WI38 (cell line): ENCODE measurements around the gene ZBTB46.

Experiments
- H3K4me3 ChIP-seq: 2 replicates; pipeline ENCODE4 v1.5.1; 2011; ENCODE audit warnings: low read depth, mild to moderate bottlenecking, control low read depth, low read length
- TF ChIP-seq, protein P1 (sequence below): IDR thresholded peaks from 2 replicates; pipeline ENCODE4 v1.5.1; 2012; ENCODE audit warnings: low read depth, mild to moderate bottlenecking, control low read depth, low read length

ZBTB46 gene

DNA sequence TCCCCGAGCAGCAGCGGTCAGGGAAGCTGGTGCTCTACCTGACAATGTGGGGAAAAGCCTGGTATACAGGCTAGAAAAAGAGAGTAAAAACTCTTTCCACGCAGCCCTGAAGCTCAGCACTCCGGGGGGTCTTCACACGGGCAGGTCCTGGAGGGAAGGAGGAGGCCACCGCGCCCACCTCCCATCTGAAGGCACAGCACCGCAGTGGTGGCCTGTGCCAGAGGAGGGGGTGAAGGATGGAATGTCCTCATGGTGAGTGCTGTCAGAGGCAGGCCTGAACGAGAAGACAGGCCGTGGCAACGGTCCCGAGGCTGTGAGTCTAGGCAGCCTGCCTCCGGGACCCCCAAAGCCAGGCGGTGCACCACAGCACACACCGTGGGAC, 85.6 kb downstream of the ZBTB46 start:
- TF ChIP-seq, protein P1, sequence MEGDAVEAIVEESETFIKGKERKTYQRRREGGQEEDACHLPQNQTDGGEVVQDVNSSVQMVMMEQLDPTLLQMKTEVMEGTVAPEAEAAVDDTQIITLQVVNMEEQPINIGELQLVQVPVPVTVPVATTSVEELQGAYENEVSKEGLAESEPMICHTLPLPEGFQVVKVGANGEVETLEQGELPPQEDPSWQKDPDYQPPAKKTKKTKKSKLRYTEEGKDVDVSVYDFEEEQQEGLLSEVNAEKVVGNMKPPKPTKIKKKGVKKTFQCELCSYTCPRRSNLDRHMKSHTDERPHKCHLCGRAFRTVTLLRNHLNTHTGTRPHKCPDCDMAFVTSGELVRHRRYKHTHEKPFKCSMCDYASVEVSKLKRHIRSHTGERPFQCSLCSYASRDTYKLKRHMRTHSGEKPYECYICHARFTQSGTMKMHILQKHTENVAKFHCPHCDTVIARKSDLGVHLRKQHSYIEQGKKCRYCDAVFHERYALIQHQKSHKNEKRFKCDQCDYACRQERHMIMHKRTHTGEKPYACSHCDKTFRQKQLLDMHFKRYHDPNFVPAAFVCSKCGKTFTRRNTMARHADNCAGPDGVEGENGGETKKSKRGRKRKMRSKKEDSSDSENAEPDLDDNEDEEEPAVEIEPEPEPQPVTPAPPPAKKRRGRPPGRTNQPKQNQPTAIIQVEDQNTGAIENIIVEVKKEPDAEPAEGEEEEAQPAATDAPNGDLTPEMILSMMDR: no peak
- H3K4me3 ChIP-seq: no peak overlapping the region

GRCh38 chr20:63744574-63745423, 86.3 kb downstream of the ZBTB46 start:
- no peak overlapping the region for H3K4me3 ChIP-seq
- TF ChIP-seq, protein P1: no peak

GRCh38 chr20:63744158-63744557, 86.9 kb downstream of the ZBTB46 start:
- no peak overlapping the region for H3K4me3 ChIP-seq
- TF ChIP-seq, protein P1: no peak

DNA sequence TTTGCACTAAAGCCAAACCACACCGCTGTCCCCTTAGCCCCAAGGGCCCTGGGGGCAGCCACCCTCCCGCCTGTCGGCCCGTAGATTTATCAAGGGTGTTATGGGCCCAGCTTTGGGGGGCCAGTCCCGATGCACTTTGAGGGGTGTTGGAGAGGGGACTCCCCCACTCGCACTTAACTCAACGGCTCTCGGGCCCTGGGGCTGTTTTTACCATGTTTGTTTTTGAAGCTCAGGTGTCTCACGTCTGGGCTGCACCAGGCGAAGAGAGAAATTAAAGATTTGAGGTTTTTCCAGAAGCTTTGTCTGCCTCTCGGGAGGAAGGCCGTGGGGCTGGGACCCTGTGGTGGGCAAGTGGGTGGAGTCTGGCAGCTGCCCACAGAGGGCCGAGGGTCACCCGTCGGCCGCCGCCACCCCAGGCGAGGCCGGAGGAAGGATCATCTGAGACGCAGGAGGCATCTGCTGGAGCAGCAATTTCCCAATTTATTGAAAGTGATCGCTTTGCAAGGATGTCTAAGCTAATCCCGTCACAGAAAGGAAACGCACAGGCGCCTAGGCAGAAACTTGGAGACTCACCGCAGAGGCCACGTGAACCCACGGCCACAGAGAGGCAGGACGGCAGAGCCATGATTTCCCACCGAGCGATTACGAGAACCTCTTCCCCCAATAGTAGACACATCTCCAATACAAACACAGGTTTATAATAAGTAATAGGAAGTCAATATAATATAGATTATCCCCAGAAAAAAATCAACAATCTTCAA, 87.7 kb downstream of the ZBTB46 start:
- H3K4me3 ChIP-seq: no peak overlapping the region
- TF ChIP-seq, protein P1: no peak

GRCh38 chr20:63742381-63743024, 88.6 kb downstream of the ZBTB46 start:
- TF ChIP-seq, protein P1: no peak

GRCh38 chr20:63741676-63742380, 89.2 kb downstream of the ZBTB46 start:
- TF ChIP-seq, protein P1: no peak
- H3K4me3 ChIP-seq: peak overlapping the region; percentile 70

More at GRCh38 chr20:63742381-63743024, 88.6 kb downstream of the ZBTB46 start:
- H3K4me3 ChIP-seq: no peak overlapping the region
